Ovary (tissue), 9 donors: ENCODE results near the gene LSP1. TPM values are rescaled to one million over a fixed set of nuclear protein-coding genes. Genes with fewer than 3 reads are reported as not detected.
A peak's percentile ranks its signal among the peaks of the same experiment; 100 is the strongest.

ENCODE experiments used
- DNase-seq, 5 donors: peaks; one replicate each; pipeline ENCODE4 v3.0.0-alpha.2; 2019 to 2020
- H3K27ac ChIP-seq, 2 donors: fragments of 200-600 bp; one replicate each; pipeline versions ENCODE4 v1.5.1 to v1.8.0; 2019 to 2022
- H3K27me3 ChIP-seq: fragments of 200-600 bp; one replicate; pipeline ENCODE4 v1.8.0; 2022
- H3K36me3 ChIP-seq: fragments of 200-600 bp; sonication (generic); one replicate; pipeline ENCODE4 v1.5.1; 2019
- H3K4me1 ChIP-seq: one replicate; pipeline ENCODE4 v1.8.1; 2013; ENCODE audit warnings: mild to moderate bottlenecking, moderate library complexity; ENCODE audit not compliant: insufficient read depth
- H3K4me3 ChIP-seq: fragments of 200-600 bp; sonication (generic); one replicate; pipeline ENCODE4 v1.5.1; 2017
- H3K9me3 ChIP-seq, 2 donors: fragments of 200-600 bp in 1 of 2; sonication (generic) in 1 of 2; one replicate each; pipeline versions ENCODE4 v1.5.1 to v1.8.1; 2013 to 2019; ENCODE audit warnings: mild to moderate bottlenecking in 1 of 2, moderate library complexity in 1 of 2
- CTCF ChIP-seq, 3 donors: fragments of 450-650 bp in 2 of 3; fragments of 200-600 bp in 1 of 3; IDR thresholded peaks; one replicate each; pipeline versions ENCODE4 v1.5.1 to v1.8.0; 2016 to 2022; ENCODE audit warnings: antibody characterized with exemption in 3 of 3, mild to moderate bottlenecking in 1 of 3
- EP300 ChIP-seq: sonication (generic); formaldehyde crosslinking; IDR thresholded peaks from one replicate; pipeline ENCODE4 v1.6.1; 2017; ENCODE audit warnings: antibody characterized with exemption
- POLR2A ChIP-seq: fragments of 450-650 bp; IDR thresholded peaks from one replicate; pipeline ENCODE4 v1.6.1; 2017; ENCODE audit warnings: antibody characterized with exemption, mild to moderate bottlenecking, moderate library complexity
- WGBS, 3 donors: extraction: QIAGEN DNeasy Blood & Tissue Kit in 1 of 3; methylation state at CpG; one replicate each; pipeline versions ENCODE4 v1.1.5 to v1.1.7; 2013 to 2017; 5-methylcytosine and 5-hydroxymethylcytosine counted together
- intact Hi-C, 4 donors: fragments of 100-400 bp; cut with DNase I; formaldehyde crosslinking; loops; one replicate each; pipeline versions ENCODE4 v1.11.0 to v1.15.1; 2022 to 2023
- polyA plus RNA-seq, 2 donors: library from polyadenylated mRNA; stranded (reverse); fragments of 200-250 nt in 1 of 2; fragments of 350-450 nt in 1 of 2; fragmentation: Illumina TruSeq in 1 of 2; extraction: RNeasy Lipid Tissue Mini Kit (QIAGEN cat#74804) in 1 of 2; gene quantifications; one replicate each; pipeline ENCODE4 v1.2.3, GENCODE V29; 2013 to 2014
- total RNA-seq, 7 donors: library from RNA; depleted of rRNA in 2 of 7; stranded (reverse); fragments of >200 nt in 2 of 7; fragmentation: NEBNext Ultra II Directional in 3 of 7; extraction: Animal tissue kit (Norgen Biotek cat#: 25700) in 3 of 7; gene quantifications; one replicate each; pipeline versions ENCODE4 v1.1.0 to v1.2.4, GENCODE V29; 2016 to 2023
- donor health status: DM: no; HTN: no; CAD: no; lungs with moderate emphysema.
- donor health status: DM: no; HTN: no; CAD: no.
- donor health status: Bipolar disorder and iron deficiency.
- donor health status: DM: yes; HTN: yes; CAD: no.
- donor health status: DM: no; HTN: no; CAD: no.
- donor health status: DM: yes; HTN: yes; CAD: no.

LSP1 gene
- total and polyA plus RNA-seq, 9 donors = 3.5 to 22.0 (median 9.0) TPM

GRCh38 chr11:1880746-1881441 lies 28.0 kb downstream of the LSP1 start:
- 76 to 88% (median 82%) methylated on average over 9 of the region's 9 CpGs for WGBS, 3 donors
- TF ChIP-seq CTCF (IDR thresholded peaks at IDR 0.05) (no peak), EP300 (no peak), POLR2A (no peak)
- Histone ChIP-seq H3K4me3 (no peak overlapping the region), H3K4me1 (no peaks in the 10 kb centered on the region), H3K27ac (peak overlapping the region; percentile 16 to 75), H3K36me3 (no peaks in the 10 kb centered on the region), H3K9me3 (no peaks in the 10 kb centered on the region), H3K27me3 (no peaks in the 10 kb centered on the region)
- intact Hi-C loops = loop anchor here in 3 of 4 donors (5.0 kb wide), 5 partner anchors 36 to 271 kb away; partner anchors contain the start of genes TNNI2 (in 1 of the 3) and TNNT3 (in 1 of the 3)
- DNase-seq = peak in 1 of 5 donors; percentile 15

DNA sequence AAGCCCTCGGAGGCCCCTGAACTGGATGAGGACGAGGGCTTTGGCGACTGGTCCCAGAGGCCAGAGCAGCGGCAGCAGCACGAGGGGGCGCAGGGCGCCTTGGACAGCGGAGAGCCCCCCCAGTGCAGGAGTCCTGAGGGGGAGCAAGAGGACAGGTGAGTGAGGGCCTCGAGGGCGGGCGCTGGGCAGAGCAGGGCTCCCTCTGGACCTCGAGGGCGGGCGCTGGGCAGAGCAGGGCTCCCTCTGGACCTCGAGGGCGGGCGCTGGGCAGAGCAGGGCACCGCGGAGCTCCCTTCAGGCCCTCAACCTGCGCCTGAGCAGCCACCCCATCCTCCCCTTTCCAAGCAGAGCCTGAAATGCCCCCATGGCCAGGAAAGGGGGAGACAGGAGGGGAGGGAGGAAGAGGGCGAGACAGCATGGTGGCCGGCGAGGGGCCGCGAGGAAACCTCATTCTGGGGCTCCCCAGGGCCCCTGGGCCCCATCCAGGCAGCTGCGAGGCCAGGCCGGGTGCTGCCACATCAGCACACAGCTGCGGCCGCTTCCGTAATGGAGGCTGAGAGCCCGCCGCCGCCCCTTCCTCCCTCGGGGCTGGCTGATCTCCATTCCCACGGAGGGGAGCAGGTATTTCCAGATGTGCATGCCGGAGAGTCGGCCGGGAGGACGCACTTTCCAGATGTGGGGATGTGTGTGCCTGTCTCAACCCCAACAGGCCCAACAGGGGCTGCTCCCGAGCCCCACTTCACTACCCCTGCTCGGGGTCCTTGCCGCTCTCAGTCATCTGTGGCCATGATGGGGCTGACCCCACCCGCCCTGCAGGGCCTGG lies 28.8 kb downstream of the LSP1 start:
- no peaks in the 10 kb centered on the region for H3K36me3 ChIP-seq
- no peak overlapping the region for H3K4me3 ChIP-seq
- intact Hi-C loops = loop anchor here in 3 of 4 donors (5.0 kb wide), 5 partner anchors 36 to 271 kb away; partner anchors contain the start of genes TNNI2 (in 1 of the 3) and TNNT3 (in 1 of the 3)
- H3K27ac ChIP-seq = peak overlapping the region in 1 of 2 donors; percentile 75
- H3K27me3 ChIP-seq = no peaks in the 10 kb centered on the region
- peak in 2 of 5 donors; percentile 30 to 41 for DNase-seq
- H3K4me1 ChIP-seq = no peaks in the 10 kb centered on the region
- H3K9me3 ChIP-seq = no peaks in the 10 kb centered on the region
- WGBS, 3 donors = 73 to 77% (median 76%) methylated on average over 41 to 43 of the region's 43 CpGs
- no peak for TF ChIP-seq EP300
- TF ChIP-seq CTCF (IDR thresholded peaks at IDR 0.05) = no peak
- no peak for TF ChIP-seq POLR2A

DNA sequence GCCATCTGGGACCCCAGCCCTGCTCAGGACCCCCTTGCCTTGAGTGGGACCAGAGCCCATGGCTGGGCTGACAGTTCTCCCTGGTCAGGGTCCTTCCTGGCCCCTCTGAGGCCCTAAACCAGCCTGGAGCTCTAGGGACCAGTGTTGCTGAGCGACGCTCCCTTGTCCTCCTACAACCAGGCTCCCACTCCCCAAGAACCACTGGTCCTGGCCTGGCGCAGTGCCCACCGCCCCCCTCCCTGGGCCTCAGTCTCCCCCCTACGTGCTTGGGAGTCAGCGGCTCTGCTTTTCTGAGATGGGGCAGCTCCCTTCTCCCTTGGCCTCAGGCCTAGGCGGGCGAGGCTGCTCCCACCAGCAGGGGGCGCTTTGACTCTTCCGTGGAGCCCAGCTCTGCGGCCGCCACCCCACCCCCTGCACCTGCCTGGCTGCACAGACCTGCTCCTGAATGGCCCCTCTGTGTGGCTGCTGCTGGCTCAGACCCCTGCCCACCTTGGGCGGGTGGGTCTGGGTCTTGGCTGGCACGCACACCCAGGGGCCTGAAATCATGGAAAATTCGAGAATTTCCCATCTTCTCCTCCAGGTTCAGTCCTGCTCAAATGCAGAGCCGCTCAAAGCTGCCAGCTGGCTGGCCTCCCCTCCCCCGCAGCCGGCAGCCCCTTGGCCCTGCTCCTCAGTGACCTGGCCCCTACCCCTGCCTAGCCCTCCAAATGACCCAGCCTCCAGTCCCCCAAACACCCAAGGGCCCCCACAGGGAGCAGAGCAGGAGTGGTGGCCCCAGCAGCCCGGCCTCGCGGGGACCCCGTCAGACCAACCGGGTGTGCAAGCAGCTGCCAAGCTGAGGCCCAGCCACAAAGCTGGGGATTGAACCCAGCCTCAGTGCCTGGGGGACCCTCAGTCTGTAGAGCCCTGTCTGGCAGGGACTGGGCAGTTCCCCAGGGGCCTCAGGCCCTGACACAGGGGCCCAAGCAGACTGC lies 29.7 kb downstream of the LSP1 start:
- no peak overlapping the region for H3K27ac ChIP-seq
- TF ChIP-seq POLR2A (peak; percentile 2), EP300 (no peak), CTCF (IDR thresholded peaks at IDR 0.05) (peak; percentile 85 to 92 (median 92))
- no peaks in the 10 kb centered on the region for H3K4me1 ChIP-seq
- intact Hi-C loops = loop anchor here in 3 of 4 donors (5.0 kb wide), 5 partner anchors 35 to 270 kb away; partner anchors contain the start of genes TNNI2 (in 1 of the 3) and TNNT3 (in 1 of the 3)
- no peak overlapping the region for H3K4me3 ChIP-seq
- peak; percentile 79 to 92 (median 89) for DNase-seq
- H3K36me3 ChIP-seq = no peaks in the 10 kb centered on the region
- WGBS, 3 donors = 27 to 31% (median 28%) methylated on average over 20 to 23 of the region's 23 CpGs
- H3K9me3 ChIP-seq = no peaks in the 10 kb centered on the region
- H3K27me3 ChIP-seq = no peaks in the 10 kb centered on the region
